GM10266 (cell line): Measurements from ENCODE around the gene SYNPO.

Experiments
- DNase-seq: peaks from one replicate; pipeline ENCODE4 v3.0.0; 2012; ENCODE audit errors: extremely low spot score
- CTCF ChIP-seq: IDR thresholded peaks from 2 replicates; pipeline ENCODE4 v1.5.1; 2012; ENCODE audit warnings: mild to moderate bottlenecking, low read depth; ENCODE audit not compliant: control insufficient read depth, insufficient read depth; ENCODE audit errors: missing control alignments

SYNPO gene

GRCh38 chr5:150598006-150598405 lies 42.5 kb upstream of the SYNPO start:
- no peak for TF ChIP-seq CTCF
- DNase-seq = no peak

DNA sequence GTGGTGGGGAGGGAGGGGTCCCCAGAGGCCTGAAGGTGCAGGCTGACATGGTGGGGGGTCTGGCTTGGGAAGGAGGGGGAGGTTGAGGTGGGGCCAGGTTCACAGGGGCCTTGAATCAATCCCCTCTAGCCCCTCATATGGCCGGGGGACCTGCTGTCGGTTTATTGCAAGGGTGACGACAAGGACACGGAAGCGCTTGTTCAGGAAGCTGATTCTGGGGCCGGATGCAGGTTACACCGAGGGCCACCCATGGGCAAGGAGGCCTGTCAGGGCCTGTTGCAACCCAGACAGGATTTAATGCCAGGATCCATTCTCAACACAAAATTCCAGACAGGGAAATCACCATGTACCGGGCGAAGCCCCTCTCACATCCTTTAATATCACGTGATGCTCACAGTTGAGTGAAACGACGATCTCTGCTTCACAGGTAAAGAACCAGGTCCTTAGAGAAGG lies 41.6 kb upstream of the SYNPO start:
- DNase-seq = no peak
- no peak for TF ChIP-seq CTCF

DNA sequence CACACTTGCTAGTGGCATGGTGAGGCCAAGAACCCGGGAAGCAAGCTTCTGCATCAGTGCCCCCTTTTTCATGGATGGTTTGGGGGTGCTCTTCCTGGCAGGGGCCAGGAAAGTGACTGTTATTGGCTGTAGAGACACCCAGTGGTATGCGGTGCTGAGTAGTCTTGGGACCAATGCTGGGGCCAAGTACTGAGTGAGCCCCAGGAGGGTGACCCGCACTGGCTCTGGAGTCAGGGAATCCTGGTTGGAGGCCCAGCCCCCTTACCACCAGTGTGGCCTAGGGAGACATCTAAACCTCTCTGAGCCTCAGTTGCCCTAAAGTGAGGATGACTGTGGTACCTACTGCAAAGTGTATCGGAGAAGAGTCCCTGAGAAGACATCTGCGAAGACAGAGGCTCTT lies 41.2 kb upstream of the SYNPO start:
- DNase-seq = no peak
- no peak for TF ChIP-seq CTCF

- no peak for DNase-seq
These were observed 40.4 kb upstream of the SYNPO start for GRCh38 chr5:150599917-150600511.

DNA sequence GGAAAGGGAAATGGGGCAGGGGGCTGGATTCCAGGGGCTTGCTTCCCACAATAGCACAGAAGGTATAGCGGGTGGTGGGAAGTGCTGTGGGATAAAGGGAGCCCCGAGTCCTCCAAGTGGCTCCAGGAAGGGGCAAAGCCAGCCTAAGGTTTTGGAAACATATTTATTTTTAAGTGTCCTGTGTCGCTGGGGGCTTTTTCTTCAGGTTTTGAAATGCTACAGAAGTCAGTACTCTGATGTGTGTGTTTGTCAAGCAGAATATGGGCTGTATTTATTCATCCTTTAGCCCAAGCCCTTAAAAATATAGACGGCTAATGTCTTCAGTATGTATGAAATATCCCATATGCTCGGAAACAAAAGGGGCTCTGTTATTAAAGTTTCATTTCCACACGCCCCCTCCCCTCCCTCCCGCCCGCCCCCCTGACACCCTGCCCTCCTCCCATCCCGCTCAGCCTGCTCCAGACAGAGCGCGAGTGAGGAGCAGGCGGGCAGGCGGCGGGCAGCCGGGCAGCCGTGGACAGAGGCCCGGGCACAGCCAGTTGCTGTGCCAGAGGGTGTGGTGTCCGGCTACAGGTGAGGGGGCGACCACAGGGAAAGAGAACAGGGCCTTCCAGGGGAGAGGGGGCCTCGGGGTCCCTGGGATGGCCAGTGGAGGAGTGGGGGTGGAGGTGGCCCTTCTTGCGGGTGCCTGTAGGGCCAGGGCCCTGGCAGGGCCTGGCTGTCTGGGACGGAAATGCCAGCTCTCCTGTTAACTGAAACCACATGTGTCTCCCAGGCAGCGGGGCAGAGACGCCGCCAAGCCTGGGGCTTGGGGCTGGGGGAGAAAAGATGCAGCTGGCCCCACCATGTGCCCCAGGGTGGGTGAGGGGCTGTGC lies 39.6 kb upstream of the SYNPO start:
- no peak for TF ChIP-seq CTCF
- no peak for DNase-seq

More at GRCh38 chr5:150599917-150600511, 40.4 kb upstream of the SYNPO start:
- no peak for TF ChIP-seq CTCF

- DNase-seq = no peak
- no peak for TF ChIP-seq CTCF
These were observed 38.7 kb upstream of the SYNPO start for GRCh38 chr5:150601491-150602345.

GRCh38 chr5:150603052-150603451 lies 37.4 kb upstream of the SYNPO start:
- no peak for DNase-seq
- no peak for TF ChIP-seq CTCF
